Measurements from ENCODE around the gene FBRSL1.
"Not testable (repeated sequence)": the region's sequence is repeated elsewhere in the genome, so short reads cannot be mapped to it uniquely, and the experiment has no call there.

The FBRSL1 gene

GRCh38 chr12:132453361-132454192, 36.4 kb upstream of the FBRSL1 start:
- DNase-seq: peak; percentile 84

- no peak for DNase-seq
Measured at GRCh38 chr12:132454193-132454932, 35.6 kb upstream of the FBRSL1 start.

GRCh38 chr12:132454933-132455418, 35.0 kb upstream of the FBRSL1 start:
- no peak for DNase-seq

GRCh38 chr12:132455565-132455964, 34.4 kb upstream of the FBRSL1 start:
- DNase-seq: no peak

- no peak for DNase-seq
Measured at GRCh38 chr12:132456186-132456943, 33.6 kb upstream of the FBRSL1 start.

- no peak for DNase-seq
Measured at GRCh38 chr12:132456944-132457495, 32.9 kb upstream of the FBRSL1 start.

GRCh38 chr12:132458441-132458840, 31.5 kb upstream of the FBRSL1 start:
- no peak for DNase-seq

GRCh38 chr12:132458846-132459641, 30.9 kb upstream of the FBRSL1 start:
- no peak for DNase-seq

- no peak for DNase-seq
Measured at GRCh38 chr12:132460571-132460970, 29.4 kb upstream of the FBRSL1 start.

- no peak for DNase-seq
Measured at GRCh38 chr12:132461526-132461925, 28.4 kb upstream of the FBRSL1 start.

- DNase-seq: no peak
Measured at GRCh38 chr12:132462788-132463187, 27.2 kb upstream of the FBRSL1 start.

- DNase-seq: not testable (repeated sequence)
Measured at GRCh38 chr12:132463284-132463924, 26.5 kb upstream of the FBRSL1 start.

GRCh38 chr12:132464304-132464703, 25.6 kb upstream of the FBRSL1 start:
- not testable (repeated sequence) for DNase-seq

- no peak for DNase-seq
Measured at GRCh38 chr12:132464820-132465219, 25.1 kb upstream of the FBRSL1 start.

- no peak for DNase-seq
Measured at GRCh38 chr12:132465269-132466190, 24.4 kb upstream of the FBRSL1 start.

GRCh38 chr12:132466241-132467201, 23.4 kb upstream of the FBRSL1 start:
- DNase-seq: no peak

- DNase-seq: no peak
Measured at GRCh38 chr12:132467511-132467910, 22.4 kb upstream of the FBRSL1 start.

- DNase-seq: no peak
Measured at GRCh38 chr12:132469423-132469822, 20.5 kb upstream of the FBRSL1 start.

GRCh38 chr12:132470397-132470796, 19.6 kb upstream of the FBRSL1 start:
- no peak for DNase-seq
